ENCODE results near the gene CCDC85A.

DNA sequence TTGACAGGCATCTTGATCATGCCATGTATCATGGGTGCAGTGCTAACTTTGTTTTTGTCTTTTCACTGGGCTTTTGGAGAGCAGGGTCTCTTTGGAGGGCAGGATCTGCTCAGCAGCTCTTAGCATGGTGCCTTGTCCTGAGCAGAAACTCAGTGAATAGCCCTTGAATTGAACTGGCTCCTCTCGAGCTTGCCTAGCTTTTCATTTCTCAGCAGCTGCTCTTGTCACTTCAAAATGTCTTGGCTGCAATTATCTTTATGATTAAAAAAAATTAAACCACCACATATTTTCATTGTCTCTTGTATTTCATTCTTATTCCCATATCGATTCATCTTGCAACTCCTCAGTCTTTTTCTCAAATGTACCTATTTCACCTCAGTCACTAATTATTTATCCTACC is 50.5 kb downstream of the CCDC85A start:
- no peak for TF ChIP-seq EZH2 (IDR thresholded peaks at IDR 0.05)
- TF ChIP-seq POLR2AphosphoS5 (IDR thresholded peaks at IDR 0.05; ENCODE audit: borderline replicate concordance, low read depth, low read length) = no peak
- no peak for TF ChIP-seq FOXP2 (optimal IDR thresholded peaks at IDR 0.05; ENCODE audit: control extremely low read depth, extremely low read length, insufficient read depth)
